ENCODE data around the gene ZNF467. TPM values are rescaled to one million over a fixed set of nuclear protein-coding genes. Genes with fewer than 3 reads are reported as not detected.

Gene ZNF467
- total and polyA plus RNA-seq, 2 experiments from 2014 or later: 0.10 to 0.40 TPM

DNA sequence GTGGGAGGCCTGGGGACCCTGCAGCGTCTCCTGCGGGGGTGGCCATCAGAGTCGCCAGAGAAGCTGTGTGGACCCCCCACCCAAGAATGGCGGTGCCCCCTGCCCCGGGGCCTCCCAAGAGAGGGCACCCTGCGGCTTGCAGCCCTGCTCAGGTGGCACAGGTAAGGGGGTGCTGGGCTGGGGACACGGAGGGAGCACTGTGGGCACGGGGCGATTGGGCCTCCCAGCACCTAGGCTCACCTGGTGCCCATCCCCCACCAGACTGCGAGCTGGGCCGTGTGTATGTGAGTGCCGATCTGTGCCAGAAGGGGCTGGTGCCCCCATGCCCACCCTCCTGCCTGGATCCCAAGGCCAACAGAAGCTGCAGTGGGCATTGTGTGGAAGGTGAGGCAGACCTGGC lies 29.6 kb upstream of the ZNF467 start:
- H3K4me1 Mint-ChIP-seq: no peaks in the 10 kb centered on the region; the same call in 1 of the 3 replicates
- Histone ChIP-seq H3F3A (replicated peaks; ENCODE audit: low read depth) (no peaks in the 10 kb centered on the region), H3K9me2 (ENCODE audit: insufficient read depth) (no peaks in the 10 kb centered on the region), H3K27ac (ENCODE audit: low read depth) (no peak overlapping the region), H3K4me1 (ENCODE audit: insufficient read depth) (no peaks in the 10 kb centered on the region), H3K36me3 (ENCODE audit: insufficient read depth) (no peaks in the 10 kb centered on the region), H2AFZ (no peak overlapping the region), H3K27me3 (ENCODE audit: insufficient read depth) (no peaks in the 10 kb centered on the region), H3K4me2 (no peak overlapping the region), H4K20me1 (replicated peaks; ENCODE audit: insufficient read depth) (no peaks in the 10 kb centered on the region), H3K79me2 (replicated peaks; ENCODE audit: insufficient read depth) (no peaks in the 10 kb centered on the region), H3K4me3 (no peak overlapping the region)
- ATAC-seq (no peak), DNase-seq (ENCODE audit: low spot score) (no peak)
- H3K9me3 Mint-ChIP-seq: no peaks in the 10 kb centered on the region; the same call in 2 of the 3 replicates
- no peak overlapping the region for H3K27ac Mint-ChIP-seq
- no peaks in the 10 kb centered on the region for H3K36me3 Mint-ChIP-seq (ENCODE audit: low read depth)
- no peak overlapping the region for H3K4me3 Mint-ChIP-seq
- peaks cover 15% of the 10 kb centered on the region for H3K27me3 Mint-ChIP-seq (ENCODE audit: insufficient read depth, low read depth, poor library complexity)
- no peak for TF ChIP-seq ZNF462 (CRISPR knock-in tag; IDR thresholded peaks at IDR 0.05)
- TF ChIP-seq ZNF114 (CRISPR knock-in tag; IDR thresholded peaks at IDR 0.05): no peak
- no peak for TF ChIP-seq CTCF (conservative IDR thresholded peaks at IDR 0.05; ENCODE audit: low read depth in 2 of 2)
- TF ChIP-seq JUNB (IDR thresholded peaks at IDR 0.05; ENCODE audit: unreplicated experiment): no peak
- no peak for TF ChIP-seq NANOG (IDR thresholded peaks at IDR 0.05; ENCODE audit: borderline replicate concordance)
- TF ChIP-seq, protein P1, sequence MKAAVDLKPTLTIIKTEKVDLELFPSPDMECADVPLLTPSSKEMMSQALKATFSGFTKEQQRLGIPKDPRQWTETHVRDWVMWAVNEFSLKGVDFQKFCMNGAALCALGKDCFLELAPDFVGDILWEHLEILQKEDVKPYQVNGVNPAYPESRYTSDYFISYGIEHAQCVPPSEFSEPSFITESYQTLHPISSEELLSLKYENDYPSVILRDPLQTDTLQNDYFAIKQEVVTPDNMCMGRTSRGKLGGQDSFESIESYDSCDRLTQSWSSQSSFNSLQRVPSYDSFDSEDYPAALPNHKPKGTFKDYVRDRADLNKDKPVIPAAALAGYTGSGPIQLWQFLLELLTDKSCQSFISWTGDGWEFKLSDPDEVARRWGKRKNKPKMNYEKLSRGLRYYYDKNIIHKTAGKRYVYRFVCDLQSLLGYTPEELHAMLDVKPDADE (IDR thresholded peaks at IDR 0.05): no peak
- TF ChIP-seq ZNF331 (CRISPR knock-in tag; IDR thresholded peaks at IDR 0.05; ENCODE audit: low read depth): no peak
- no peak for TF ChIP-seq POLR2AphosphoS5 (IDR thresholded peaks at IDR 0.05; ENCODE audit: low read depth)
- TF ChIP-seq REST (IDR thresholded peaks at IDR 0.05; ENCODE audit: unreplicated experiment): no peak
- TF ChIP-seq EZH2 (IDR thresholded peaks at IDR 0.05; ENCODE audit: low read depth, unreplicated experiment): no peak
- TF ChIP-seq EZH2phosphoT487 (IDR thresholded peaks at IDR 0.05; ENCODE audit: unreplicated experiment): no peak
- no peak for TF ChIP-seq CREB1 (CRISPR knock-in tag; IDR thresholded peaks at IDR 0.05; ENCODE audit: low read depth)
